Loucy (cell line): ENCODE data around the gene MEIKIN.

Experiments
- H2AFZ ChIP-seq: fragments of 200-600 bp; sonication (generic); 2 replicates; pipeline ENCODE4 v1.6.0; 2016; ENCODE audit warnings: antibody characterized with exemption, mild to moderate bottlenecking, low read length, moderate library complexity
- H3F3A ChIP-seq: fragments of 200-600 bp; 2 replicates; pipeline ENCODE4 v1.6.0; 2016; ENCODE audit warnings: antibody characterized with exemption, low read depth, mild to moderate bottlenecking
- H3K27me3 ChIP-seq: fragments of 200-600 bp; sonication (generic); 2 replicates; pipeline ENCODE4 v1.6.1; 2014; ENCODE audit warnings: low read length, mild to moderate bottlenecking; ENCODE audit not compliant: insufficient read depth, poor library complexity, severe bottlenecking
- H3K36me3 ChIP-seq: fragments of 200-600 bp; sonication (generic); 2 replicates; pipeline ENCODE4 v1.6.1; 2016; ENCODE audit warnings: low read length; ENCODE audit not compliant: insufficient read depth
- H3K4me1 ChIP-seq: fragments of 200-600 bp; sonication (generic); 2 replicates; pipeline ENCODE4 v1.5.1; 2014; ENCODE audit warnings: low read length, mild to moderate bottlenecking; ENCODE audit not compliant: insufficient read depth, poor library complexity, severe bottlenecking
- H3K4me2 ChIP-seq: fragments of 200-600 bp; sonication (generic); 2 replicates; pipeline ENCODE4 v1.6.0; 2014; ENCODE audit warnings: antibody characterized with exemption, low read length, low read depth, mild to moderate bottlenecking; ENCODE audit not compliant: poor library complexity, severe bottlenecking
- H3K4me3 ChIP-seq: fragments of 200-600 bp; sonication (generic); 2 replicates; pipeline ENCODE4 v1.5.1; 2014; ENCODE audit warnings: low read length, mild to moderate bottlenecking, mixed read lengths; ENCODE audit not compliant: poor library complexity, severe bottlenecking
- H3K79me2 ChIP-seq: fragments of 200-600 bp; sonication (generic); 2 replicates; pipeline ENCODE4 v1.6.1; 2014; ENCODE audit warnings: low read length; ENCODE audit not compliant: insufficient read depth
- H3K9ac ChIP-seq: fragments of 200-600 bp; sonication (generic); 2 replicates; pipeline ENCODE4 v1.6.0; 2014; ENCODE audit warnings: mild to moderate bottlenecking, low read depth, low read length, moderate library complexity; ENCODE audit not compliant: poor library complexity, severe bottlenecking
- H3K9me2 ChIP-seq: fragments of 200-600 bp; sonication (generic); replicated peaks from 2 replicates; pipeline ENCODE4 v1.6.1; 2016; ENCODE audit warnings: low read depth, low read length, mixed read lengths
- H3K9me3 ChIP-seq: fragments of 200-600 bp; sonication (generic); 2 replicates; pipeline ENCODE4 v1.6.1; 2014; ENCODE audit warnings: mild to moderate bottlenecking, antibody characterized with exemption, low read length, low read depth; ENCODE audit not compliant: insufficient read depth
- H4K20me1 ChIP-seq: fragments of 200-600 bp; sonication (generic); 2 replicates; pipeline ENCODE4 v1.6.0; 2014; ENCODE audit warnings: antibody characterized with exemption, low read length, mild to moderate bottlenecking; ENCODE audit not compliant: insufficient read depth, poor library complexity, severe bottlenecking
- EZH2phosphoT487 ChIP-seq: fragments of 200-600 bp; IDR thresholded peaks from 2 replicates; pipeline ENCODE4 v1.6.1; 2018; ENCODE audit warnings: antibody characterized with exemption, mild to moderate bottlenecking, moderate library complexity, borderline replicate concordance
- TF ChIP-seq, protein P1 (sequence below): fragments of 200-600 bp; sonication (generic); conservative IDR thresholded peaks from 2 replicates; pipeline ENCODE4 v1.5.1; 2014; ENCODE audit warnings: mild to moderate bottlenecking, antibody characterized with exemption, low read length

Gene MEIKIN

DNA sequence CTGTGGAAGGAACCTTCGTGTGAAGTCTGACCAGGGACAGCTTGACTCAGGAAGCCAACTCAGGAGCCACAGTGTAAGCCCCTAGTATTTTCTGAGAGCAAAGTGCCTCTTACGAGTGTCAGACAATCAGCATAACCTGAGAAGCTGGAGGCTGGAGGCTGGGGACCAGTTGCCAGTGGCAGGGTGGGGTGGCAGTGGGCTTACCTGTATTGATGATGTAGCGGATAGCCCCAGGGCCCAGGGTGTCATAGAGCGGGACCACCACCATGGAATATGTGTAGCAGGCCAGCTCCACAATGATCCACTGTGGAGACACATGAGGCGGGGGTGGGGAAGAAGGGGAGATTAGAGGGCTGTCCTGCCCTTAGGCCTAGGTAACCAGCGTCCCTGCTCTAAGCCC lies 43.1 kb upstream of the MEIKIN start:
- Histone ChIP-seq H4K20me1 (no peaks in the 10 kb centered on the region), H3K79me2 (no peaks in the 10 kb centered on the region), H3K4me3 (no peak overlapping the region), H3K27me3 (no peaks in the 10 kb centered on the region), H3K4me1 (peaks cover 5% of the 10 kb centered on the region), H3K9me2 (no peaks in the 10 kb centered on the region), H3K4me2 (no peak overlapping the region), H3F3A (no peaks in the 10 kb centered on the region), H3K9me3 (no peaks in the 10 kb centered on the region), H3K9ac (no peak overlapping the region), H2AFZ (no peak overlapping the region), H3K36me3 (no peaks in the 10 kb centered on the region)
- TF ChIP-seq EZH2phosphoT487: no peak
- TF ChIP-seq, protein P1, sequence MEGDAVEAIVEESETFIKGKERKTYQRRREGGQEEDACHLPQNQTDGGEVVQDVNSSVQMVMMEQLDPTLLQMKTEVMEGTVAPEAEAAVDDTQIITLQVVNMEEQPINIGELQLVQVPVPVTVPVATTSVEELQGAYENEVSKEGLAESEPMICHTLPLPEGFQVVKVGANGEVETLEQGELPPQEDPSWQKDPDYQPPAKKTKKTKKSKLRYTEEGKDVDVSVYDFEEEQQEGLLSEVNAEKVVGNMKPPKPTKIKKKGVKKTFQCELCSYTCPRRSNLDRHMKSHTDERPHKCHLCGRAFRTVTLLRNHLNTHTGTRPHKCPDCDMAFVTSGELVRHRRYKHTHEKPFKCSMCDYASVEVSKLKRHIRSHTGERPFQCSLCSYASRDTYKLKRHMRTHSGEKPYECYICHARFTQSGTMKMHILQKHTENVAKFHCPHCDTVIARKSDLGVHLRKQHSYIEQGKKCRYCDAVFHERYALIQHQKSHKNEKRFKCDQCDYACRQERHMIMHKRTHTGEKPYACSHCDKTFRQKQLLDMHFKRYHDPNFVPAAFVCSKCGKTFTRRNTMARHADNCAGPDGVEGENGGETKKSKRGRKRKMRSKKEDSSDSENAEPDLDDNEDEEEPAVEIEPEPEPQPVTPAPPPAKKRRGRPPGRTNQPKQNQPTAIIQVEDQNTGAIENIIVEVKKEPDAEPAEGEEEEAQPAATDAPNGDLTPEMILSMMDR: no peak

- H3K9ac ChIP-seq: no peak overlapping the region
- H3K27me3 ChIP-seq: no peaks in the 10 kb centered on the region
- H3K36me3 ChIP-seq: no peaks in the 10 kb centered on the region
- H3K4me1 ChIP-seq: peaks cover 16% of the 10 kb centered on the region
- no peak overlapping the region for H3K4me2 ChIP-seq
- no peaks in the 10 kb centered on the region for H4K20me1 ChIP-seq
- H3K79me2 ChIP-seq: no peaks in the 10 kb centered on the region
- H3K9me2 ChIP-seq: no peaks in the 10 kb centered on the region
- H3K4me3 ChIP-seq: no peak overlapping the region
- no peaks in the 10 kb centered on the region for H3K9me3 ChIP-seq
- no peak overlapping the region for H2AFZ ChIP-seq
- H3F3A ChIP-seq: no peaks in the 10 kb centered on the region
- TF ChIP-seq EZH2phosphoT487: no peak
- TF ChIP-seq, protein P1: no peak
These were observed 41.8 kb upstream of the MEIKIN start for GRCh38 chr5:131987251-131987650.

DNA sequence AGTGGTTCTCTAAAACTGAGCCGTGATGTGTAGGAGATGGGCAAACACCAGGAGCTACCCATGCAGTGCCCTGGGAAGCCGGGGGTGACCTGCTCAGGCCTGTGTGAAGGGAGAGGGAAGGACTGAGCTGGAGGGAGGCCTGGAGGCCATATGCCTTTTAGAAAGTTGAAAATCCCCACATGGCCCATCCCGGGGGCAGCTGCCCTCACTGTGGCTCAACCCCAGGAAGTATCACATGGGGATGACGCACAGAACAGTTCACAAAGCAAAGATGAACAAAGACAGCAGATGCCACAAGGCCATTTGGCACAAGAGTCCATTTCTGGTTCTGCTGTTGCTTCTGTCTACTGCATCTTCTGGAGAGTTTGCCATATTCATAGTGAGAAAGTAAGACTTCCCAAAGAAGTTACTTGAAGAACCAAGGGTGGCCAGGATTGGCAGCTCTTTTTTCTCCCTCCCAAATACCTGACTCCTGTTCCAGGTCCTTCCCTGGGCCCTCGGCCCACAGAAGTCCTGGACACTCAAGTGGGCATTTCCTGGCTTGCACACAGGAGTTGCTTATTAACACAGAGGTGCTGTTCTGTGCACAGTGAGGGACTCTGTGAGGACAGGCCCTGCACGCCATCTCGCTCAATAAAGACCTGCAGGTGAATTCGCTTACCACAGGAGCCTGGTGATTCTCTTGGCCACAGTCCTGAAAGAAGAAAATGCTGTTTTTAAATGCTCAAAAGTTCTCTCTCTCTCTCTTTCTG lies 40.9 kb upstream of the MEIKIN start:
- Histone ChIP-seq H3K79me2 (no peaks in the 10 kb centered on the region), H3K4me3 (no peak overlapping the region), H3K27me3 (no peaks in the 10 kb centered on the region), H2AFZ (no peak overlapping the region), H3K36me3 (no peaks in the 10 kb centered on the region), H3K9ac (no peak overlapping the region), H3K4me2 (no peak overlapping the region), H3K9me2 (no peaks in the 10 kb centered on the region), H3F3A (no peaks in the 10 kb centered on the region), H4K20me1 (no peaks in the 10 kb centered on the region), H3K4me1 (peaks cover 16% of the 10 kb centered on the region), H3K9me3 (no peaks in the 10 kb centered on the region)
- TF ChIP-seq EZH2phosphoT487: no peak
- TF ChIP-seq, protein P1: no peak
